ENCODE measurements around the gene RAB44. TPM values are rescaled to one million over a fixed set of nuclear protein-coding genes. Genes with fewer than 3 reads are reported as not detected.
A peak's percentile ranks its signal among the peaks of the same experiment; 100 is the strongest.

The RAB44 gene
- total and polyA plus RNA-seq, 2 of the 13 experiments (the other 11 are each of a cell fraction or from before 2014, with no cell fraction given), result not detected

DNA sequence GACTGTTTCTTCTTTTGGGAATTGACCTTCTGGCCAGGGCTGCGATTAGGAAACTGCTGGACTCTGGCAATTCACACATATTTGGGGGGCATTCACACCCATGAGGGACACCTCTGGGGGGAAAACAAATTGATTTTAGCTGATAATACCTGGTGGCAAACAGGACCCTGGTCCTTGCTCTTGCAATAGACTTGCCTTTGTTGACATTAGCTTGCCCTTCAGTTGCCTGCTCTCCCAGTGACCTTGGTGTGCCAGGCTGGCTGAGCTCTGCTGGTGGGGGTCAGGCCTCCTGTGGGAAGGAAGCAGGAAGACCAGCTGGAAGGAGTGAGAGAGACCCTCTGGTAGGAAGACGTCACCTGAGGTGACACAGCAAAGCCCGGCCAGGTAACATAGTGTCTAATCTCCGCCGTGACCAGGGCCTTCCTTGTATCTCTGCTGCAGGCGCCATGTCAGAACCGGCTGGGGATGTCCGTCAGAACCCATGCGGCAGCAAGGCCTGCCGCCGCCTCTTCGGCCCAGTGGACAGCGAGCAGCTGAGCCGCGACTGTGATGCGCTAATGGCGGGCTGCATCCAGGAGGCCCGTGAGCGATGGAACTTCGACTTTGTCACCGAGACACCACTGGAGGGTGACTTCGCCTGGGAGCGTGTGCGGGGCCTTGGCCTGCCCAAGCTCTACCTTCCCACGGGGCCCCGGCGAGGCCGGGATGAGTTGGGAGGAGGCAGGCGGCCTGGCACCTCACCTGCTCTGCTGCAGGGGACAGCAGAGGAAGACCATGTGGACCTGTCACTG is 13.8 kb upstream of the RAB44 start (continued):
- TF ChIP-seq, protein P1, sequence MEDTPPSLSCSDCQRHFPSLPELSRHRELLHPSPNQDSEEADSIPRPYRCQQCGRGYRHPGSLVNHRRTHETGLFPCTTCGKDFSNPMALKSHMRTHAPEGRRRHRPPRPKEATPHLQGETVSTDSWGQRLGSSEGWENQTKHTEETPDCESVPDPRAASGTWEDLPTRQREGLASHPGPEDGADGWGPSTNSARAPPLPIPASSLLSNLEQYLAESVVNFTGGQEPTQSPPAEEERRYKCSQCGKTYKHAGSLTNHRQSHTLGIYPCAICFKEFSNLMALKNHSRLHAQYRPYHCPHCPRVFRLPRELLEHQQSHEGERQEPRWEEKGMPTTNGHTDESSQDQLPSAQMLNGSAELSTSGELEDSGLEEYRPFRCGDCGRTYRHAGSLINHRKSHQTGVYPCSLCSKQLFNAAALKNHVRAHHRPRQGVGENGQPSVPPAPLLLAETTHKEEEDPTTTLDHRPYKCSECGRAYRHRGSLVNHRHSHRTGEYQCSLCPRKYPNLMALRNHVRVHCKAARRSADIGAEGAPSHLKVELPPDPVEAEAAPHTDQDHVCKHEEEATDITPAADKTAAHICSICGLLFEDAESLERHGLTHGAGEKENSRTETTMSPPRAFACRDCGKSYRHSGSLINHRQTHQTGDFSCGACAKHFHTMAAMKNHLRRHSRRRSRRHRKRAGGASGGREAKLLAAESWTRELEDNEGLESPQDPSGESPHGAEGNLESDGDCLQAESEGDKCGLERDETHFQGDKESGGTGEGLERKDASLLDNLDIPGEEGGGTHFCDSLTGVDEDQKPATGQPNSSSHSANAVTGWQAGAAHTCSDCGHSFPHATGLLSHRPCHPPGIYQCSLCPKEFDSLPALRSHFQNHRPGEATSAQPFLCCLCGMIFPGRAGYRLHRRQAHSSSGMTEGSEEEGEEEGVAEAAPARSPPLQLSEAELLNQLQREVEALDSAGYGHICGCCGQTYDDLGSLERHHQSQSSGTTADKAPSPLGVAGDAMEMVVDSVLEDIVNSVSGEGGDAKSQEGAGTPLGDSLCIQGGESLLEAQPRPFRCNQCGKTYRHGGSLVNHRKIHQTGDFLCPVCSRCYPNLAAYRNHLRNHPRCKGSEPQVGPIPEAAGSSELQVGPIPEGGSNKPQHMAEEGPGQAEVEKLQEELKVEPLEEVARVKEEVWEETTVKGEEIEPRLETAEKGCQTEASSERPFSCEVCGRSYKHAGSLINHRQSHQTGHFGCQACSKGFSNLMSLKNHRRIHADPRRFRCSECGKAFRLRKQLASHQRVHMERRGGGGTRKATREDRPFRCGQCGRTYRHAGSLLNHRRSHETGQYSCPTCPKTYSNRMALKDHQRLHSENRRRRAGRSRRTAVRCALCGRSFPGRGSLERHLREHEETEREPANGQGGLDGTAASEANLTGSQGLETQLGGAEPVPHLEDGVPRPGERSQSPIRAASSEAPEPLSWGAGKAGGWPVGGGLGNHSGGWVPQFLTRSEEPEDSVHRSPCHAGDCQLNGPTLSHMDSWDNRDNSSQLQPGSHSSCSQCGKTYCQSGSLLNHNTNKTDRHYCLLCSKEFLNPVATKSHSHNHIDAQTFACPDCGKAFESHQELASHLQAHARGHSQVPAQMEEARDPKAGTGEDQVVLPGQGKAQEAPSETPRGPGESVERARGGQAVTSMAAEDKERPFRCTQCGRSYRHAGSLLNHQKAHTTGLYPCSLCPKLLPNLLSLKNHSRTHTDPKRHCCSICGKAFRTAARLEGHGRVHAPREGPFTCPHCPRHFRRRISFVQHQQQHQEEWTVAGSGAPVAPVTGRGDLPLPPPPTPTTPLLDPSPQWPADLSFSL (CRISPR knock-in tag; IDR thresholded peaks at IDR 0.05), result no peak
- TF ChIP-seq FLYWCH1 (CRISPR knock-in tag; IDR thresholded peaks at IDR 0.05) (peak; percentile 88; the same call in 1 of the 2 replicates), SMC3 (IDR thresholded peaks at IDR 0.05; ENCODE audit: low read length) (peak; percentile 13; the same call in 1 of the 2 replicates), RFX3 (CRISPR knock-in tag; IDR thresholded peaks at IDR 0.05) (no peak), ZNF326 (CRISPR knock-in tag; IDR thresholded peaks at IDR 0.05; ENCODE audit: borderline replicate concordance) (0 out of 2 replicates have a peak, but pooled peaks have one; percentile 14), ZFYVE20 (CRISPR knock-in tag; IDR thresholded peaks at IDR 0.05; ENCODE audit: borderline replicate concordance, low read depth) (no peak), NFYB (CRISPR knock-in tag; IDR thresholded peaks at IDR 0.05) (no peak; the same call in 1 of the 2 replicates), ZNF33A (CRISPR knock-in tag; IDR thresholded peaks at IDR 0.05; ENCODE audit: borderline replicate concordance) (peak; percentile 66; the same call in 1 of the 2 replicates)
- TF ChIP-seq, protein P2, sequence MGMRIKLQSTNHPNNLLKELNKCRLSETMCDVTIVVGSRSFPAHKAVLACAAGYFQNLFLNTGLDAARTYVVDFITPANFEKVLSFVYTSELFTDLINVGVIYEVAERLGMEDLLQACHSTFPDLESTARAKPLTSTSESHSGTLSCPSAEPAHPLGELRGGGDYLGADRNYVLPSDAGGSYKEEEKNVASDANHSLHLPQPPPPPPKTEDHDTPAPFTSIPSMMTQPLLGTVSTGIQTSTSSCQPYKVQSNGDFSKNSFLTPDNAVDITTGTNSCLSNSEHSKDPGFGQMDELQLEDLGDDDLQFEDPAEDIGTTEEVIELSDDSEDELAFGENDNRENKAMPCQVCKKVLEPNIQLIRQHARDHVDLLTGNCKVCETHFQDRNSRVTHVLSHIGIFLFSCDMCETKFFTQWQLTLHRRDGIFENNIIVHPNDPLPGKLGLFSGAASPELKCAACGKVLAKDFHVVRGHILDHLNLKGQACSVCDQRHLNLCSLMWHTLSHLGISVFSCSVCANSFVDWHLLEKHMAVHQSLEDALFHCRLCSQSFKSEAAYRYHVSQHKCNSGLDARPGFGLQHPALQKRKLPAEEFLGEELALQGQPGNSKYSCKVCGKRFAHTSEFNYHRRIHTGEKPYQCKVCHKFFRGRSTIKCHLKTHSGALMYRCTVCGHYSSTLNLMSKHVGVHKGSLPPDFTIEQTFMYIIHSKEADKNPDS (CRISPR knock-in tag; IDR thresholded peaks at IDR 0.05), result 0 out of 2 replicates have a peak, but pooled peaks have one; percentile 66
- TF ChIP-seq, protein P3, sequence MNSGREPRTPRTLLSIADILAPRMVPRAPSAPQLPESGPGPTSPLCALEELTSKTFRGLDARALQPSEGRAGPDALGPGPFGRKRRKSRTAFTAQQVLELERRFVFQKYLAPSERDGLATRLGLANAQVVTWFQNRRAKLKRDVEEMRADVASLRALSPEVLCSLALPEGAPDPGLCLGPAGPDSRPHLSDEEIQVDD (CRISPR knock-in tag; IDR thresholded peaks at IDR 0.05; ENCODE audit: borderline replicate concordance), result no peak
- TF ChIP-seq, protein P4, sequence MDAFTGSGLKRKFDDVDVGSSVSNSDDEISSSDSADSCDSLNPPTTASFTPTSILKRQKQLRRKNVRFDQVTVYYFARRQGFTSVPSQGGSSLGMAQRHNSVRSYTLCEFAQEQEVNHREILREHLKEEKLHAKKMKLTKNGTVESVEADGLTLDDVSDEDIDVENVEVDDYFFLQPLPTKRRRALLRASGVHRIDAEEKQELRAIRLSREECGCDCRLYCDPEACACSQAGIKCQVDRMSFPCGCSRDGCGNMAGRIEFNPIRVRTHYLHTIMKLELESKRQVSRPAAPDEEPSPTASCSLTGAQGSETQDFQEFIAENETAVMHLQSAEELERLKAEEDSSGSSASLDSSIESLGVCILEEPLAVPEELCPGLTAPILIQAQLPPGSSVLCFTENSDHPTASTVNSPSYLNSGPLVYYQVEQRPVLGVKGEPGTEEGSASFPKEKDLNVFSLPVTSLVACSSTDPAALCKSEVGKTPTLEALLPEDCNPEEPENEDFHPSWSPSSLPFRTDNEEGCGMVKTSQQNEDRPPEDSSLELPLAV (CRISPR knock-in tag; conservative IDR thresholded peaks at IDR 0.05; ENCODE audit: low read depth), result peak; percentile 82
- TF ChIP-seq, protein P5, sequence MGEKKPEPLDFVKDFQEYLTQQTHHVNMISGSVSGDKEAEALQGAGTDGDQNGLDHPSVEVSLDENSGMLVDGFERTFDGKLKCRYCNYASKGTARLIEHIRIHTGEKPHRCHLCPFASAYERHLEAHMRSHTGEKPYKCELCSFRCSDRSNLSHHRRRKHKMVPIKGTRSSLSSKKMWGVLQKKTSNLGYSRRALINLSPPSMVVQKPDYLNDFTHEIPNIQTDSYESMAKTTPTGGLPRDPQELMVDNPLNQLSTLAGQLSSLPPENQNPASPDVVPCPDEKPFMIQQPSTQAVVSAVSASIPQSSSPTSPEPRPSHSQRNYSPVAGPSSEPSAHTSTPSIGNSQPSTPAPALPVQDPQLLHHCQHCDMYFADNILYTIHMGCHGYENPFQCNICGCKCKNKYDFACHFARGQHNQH (CRISPR knock-in tag; IDR thresholded peaks at IDR 0.05), result peak; percentile 85
- TF ChIP-seq, protein P6, sequence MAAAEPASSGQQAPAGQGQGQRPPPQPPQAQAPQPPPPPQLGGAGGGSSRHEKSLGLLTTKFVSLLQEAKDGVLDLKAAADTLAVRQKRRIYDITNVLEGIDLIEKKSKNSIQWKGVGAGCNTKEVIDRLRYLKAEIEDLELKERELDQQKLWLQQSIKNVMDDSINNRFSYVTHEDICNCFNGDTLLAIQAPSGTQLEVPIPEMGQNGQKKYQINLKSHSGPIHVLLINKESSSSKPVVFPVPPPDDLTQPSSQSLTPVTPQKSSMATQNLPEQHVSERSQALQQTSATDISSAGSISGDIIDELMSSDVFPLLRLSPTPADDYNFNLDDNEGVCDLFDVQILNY (CRISPR knock-in tag; conservative IDR thresholded peaks at IDR 0.05), result no peak
